GM12878 (cell line): ENCODE measurements around the gene CTNNBL1. TPM values are rescaled to one million over a fixed set of nuclear protein-coding genes. Genes with fewer than 3 reads are reported as not detected.
A peak's percentile ranks its signal among the peaks of the same experiment; 100 is the strongest.

Experiments
- ATAC-seq: fragments of 200-7000 bp; cut with Tn5 transposase; 3 replicates; pipeline ENCODE4 v1.9.1; 2020; ENCODE audit warnings: mild to moderate bottlenecking, moderate library complexity
- BruUV-seq: library from RNA; stranded (reverse); fragments of 400-500 nt; replicated peaks from 2 replicates; lab custom pipeline; 2021; lab: Mats Ljungman, UMichigan
- CTCF ChIA-PET: fragments of 300-600 bp; sonication (Branson Sonifier 250); formaldehyde crosslinking; extraction: SDS; loops from one replicate; lab custom pipeline; 2021; ENCODE audit warnings: inconsistent platforms; lab: Yijun Ruan, JAX
- POLR2A ChIA-PET: fragments of 350-600 bp; formaldehyde crosslinking; extraction: SDS; loops from one replicate; lab custom pipeline; 2021; ENCODE audit warnings: inconsistent platforms; lab: Charles Lee
- RAD21 ChIA-PET: fragments of 300-600 bp; sonication (Branson Sonifier 250); formaldehyde crosslinking; loops from one replicate; lab custom pipeline; 2023; ENCODE audit warnings: antibody characterized with exemption; ENCODE audit not compliant: unreplicated experiment; lab: Charles Lee
- SMC1A ChIA-PET: fragments of 300-600 bp; sonication (Branson Sonifier 250); formaldehyde crosslinking; loops from one replicate; lab custom pipeline; 2023; ENCODE audit not compliant: unreplicated experiment, uncharacterized antibody; lab: Charles Lee
- DNase-seq: peaks from one replicate; pipeline ENCODE4 v3.0.0-alpha.2; 2011; ENCODE audit warnings: low read depth, low spot score
- FAIRE-seq: peaks from 3 replicates; lab custom pipeline; 2011; peaks lifted over from hg19 to GRCh38; lab: Jason Lieb, UNC
- H2AFZ ChIP-seq: 2 replicates; pipeline ENCODE4 v1.6.0; 2011; ENCODE audit warnings: low read depth, low read length, control low read depth; ENCODE audit not compliant: control insufficient read depth
- H3K27ac ChIP-seq: 2 replicates; pipeline ENCODE4 v1.5.1; 2011; ENCODE audit warnings: control low read depth; ENCODE audit not compliant: control insufficient read depth, insufficient read depth
- H3K27me3 ChIP-seq, 2 experiments: replicated peaks in 1 of 2; 2 replicates each; pipeline versions ENCODE4 v1.6.0 to v1.6.1; 2011; ENCODE audit warnings: low read length in 1 of 2; ENCODE audit not compliant: control insufficient read depth in 2 of 2, insufficient read depth in 2 of 2
- H3K36me3 ChIP-seq, 2 experiments: 2 replicates each; pipeline ENCODE4 v1.5.1; 2011; ENCODE audit warnings: low read length in 1 of 2; ENCODE audit not compliant: control insufficient read depth in 2 of 2, insufficient read depth in 2 of 2
- H3K4me1 ChIP-seq: 2 replicates; pipeline ENCODE4 v1.6.1; 2011; ENCODE audit warnings: mild to moderate bottlenecking, low read length, moderate library complexity, mixed read lengths; ENCODE audit not compliant: control insufficient read depth, insufficient read depth
- H3K4me2 ChIP-seq: 2 replicates; pipeline ENCODE4 v1.6.0; 2011; ENCODE audit warnings: control low read depth; ENCODE audit not compliant: control insufficient read depth, insufficient read depth
- H3K4me3 ChIP-seq: fragments of 200-600 bp; sonication (generic); 2 replicates; pipeline ENCODE4 v1.5.1; 2016
- H3K79me2 ChIP-seq: 2 replicates; pipeline ENCODE4 v1.6.0; 2011; ENCODE audit warnings: low read length; ENCODE audit not compliant: control insufficient read depth, insufficient read depth
- H3K9ac ChIP-seq: 2 replicates; pipeline ENCODE4 v1.8.0; 2011; ENCODE audit warnings: low read length, control low read depth, mixed read lengths; ENCODE audit not compliant: control insufficient read depth, insufficient read depth
- H3K9me3 ChIP-seq: replicated peaks from 3 replicates; pipeline ENCODE4 v1.5.1; 2011; ENCODE audit warnings: mild to moderate bottlenecking, low read length; ENCODE audit not compliant: control insufficient read depth, insufficient read depth
- H4K20me1 ChIP-seq: 2 replicates; pipeline ENCODE4 v1.6.0; 2011; ENCODE audit not compliant: control insufficient read depth, insufficient read depth
- BCL11A ChIP-seq: IDR thresholded peaks from 2 replicates; pipeline ENCODE4 v1.6.1; 2011; ENCODE audit warnings: low read depth, low read length
- CBX3 ChIP-seq: fragments of 200-600 bp; sonication (generic); IDR thresholded peaks from 2 replicates; pipeline ENCODE4 v1.6.1; 2016; ENCODE audit warnings: low read depth, borderline replicate concordance
- EP300 ChIP-seq, 2 experiments: fragments of 150-350 bp in 1 of 2; IDR thresholded peaks; 2 replicates each; pipeline ENCODE4 v1.6.1; 2011 to 2012; ENCODE audit warnings: low read depth in 2 of 2, low read length in 2 of 2, borderline replicate concordance in 1 of 2, improper control_type of control experiment in 1 of 2, inconsistent platforms in 1 of 2; ENCODE audit not compliant: control insufficient read depth in 1 of 2
- JUND ChIP-seq: IDR thresholded peaks from 2 replicates; pipeline ENCODE4 v1.6.1; 2012; ENCODE audit warnings: low read depth, mild to moderate bottlenecking, low read length, improper control_type of control experiment, moderate library complexity
- NR2F1 ChIP-seq: fragments of 450-650 bp; conservative IDR thresholded peaks from 2 replicates; pipeline ENCODE4 v1.6.1; 2017; ENCODE audit warnings: mild to moderate bottlenecking
- PAX5 ChIP-seq: IDR thresholded peaks from 2 replicates; pipeline ENCODE4 v1.6.1; 2011; ENCODE audit warnings: low read depth, low read length, borderline replicate concordance
- POU2F2 ChIP-seq: IDR thresholded peaks from 3 replicates; pipeline ENCODE4 v1.6.1; 2011; ENCODE audit warnings: low read depth, mild to moderate bottlenecking, low read length, borderline replicate concordance
- RELA ChIP-seq: fragments of 450-650 bp; IDR thresholded peaks from 2 replicates; pipeline ENCODE4 v1.8.0; 2014; ENCODE audit warnings: borderline replicate concordance; ENCODE audit not compliant: partially characterized antibody
- RUNX3 ChIP-seq: IDR thresholded peaks from 2 replicates; pipeline ENCODE4 v1.6.1; 2012; ENCODE audit warnings: low read length, inconsistent platforms
- SP1 ChIP-seq: IDR thresholded peaks from one replicate; pipeline ENCODE4 v1.6.1; 2011; ENCODE audit warnings: low read depth, low read length
- TCF12 ChIP-seq: IDR thresholded peaks from 2 replicates; pipeline ENCODE4 v1.6.1; 2011; ENCODE audit warnings: low read depth, mild to moderate bottlenecking, low read length
- ZNF274 ChIP-seq: IDR thresholded peaks from one replicate; pipeline ENCODE4 v1.8.0; 2011; ENCODE audit not compliant: insufficient read length, insufficient read depth
- WGBS: methylation state at CpG from one replicate; pipeline ENCODE4 v1.1.6; 2016; ENCODE audit warnings: low lambda C conversion rate; ENCODE audit not compliant: insufficient replicate concordance, insufficient coverage; ENCODE audit errors: missing lambda C conversion rate; 5-methylcytosine and 5-hydroxymethylcytosine counted together
- in situ Hi-C: fragments of 300-500 bp; cut with MboI; formaldehyde crosslinking; loops from 9 replicates; pipeline ENCODE4 v1.14.3; 2018; ENCODE audit warnings: mixed read lengths
- intact Hi-C: fragments of 100-400 bp; cut with micrococcal nuclease; formaldehyde crosslinking; loops from one replicate; pipeline ENCODE4 v1.14.2; 2022; ENCODE audit not compliant: unreplicated experiment
- polyA plus RNA-seq, 11 experiments: library from polyadenylated mRNA; depleted of rRNA in 4 of 11; unstranded in 6 of 11; stranded (reverse) in 5 of 11; fragments of >200 nt; fragmentation: Nextera tagmentation in 4 of 11; fragmentation: Illumina TruSeq in 1 of 11; extraction: Ambion mirVana in 4 of 11; extraction: Trizol in 1 of 11; gene quantifications; 1 replicate in 1 of 11; 2 replicates in 10 of 11; pipeline versions ENCODE4 v1.2.1 to v1.2.3, GENCODE V29; 2011 to 2016; ENCODE audit warnings: inconsistent platforms in 2 of 11, missing spikeins in 2 of 11, low read depth in 1 of 11
- total RNA-seq, 4 experiments: library from RNA; depleted of rRNA in 3 of 4; stranded (reverse); fragments of >200 nt in 3 of 4; fragmentation: Illumina TruSeq in 1 of 4; extraction: Trizol in 1 of 4; gene quantifications; 2 replicates each; pipeline versions ENCODE4 v1.2.1 to v1.2.3, GENCODE V29; 2013 to 2021
- TF ChIP-seq, protein P1 (sequence below): IDR thresholded peaks from 2 replicates; pipeline ENCODE4 v1.6.1; 2012; ENCODE audit warnings: low read depth, low read length, improper control_type of control experiment
- TF ChIP-seq, protein P2 (sequence below): fragments of 450-650 bp; IDR thresholded peaks from 2 replicates; pipeline ENCODE4 v1.6.1; 2017; ENCODE audit warnings: antibody characterized with exemption, mild to moderate bottlenecking, moderate library complexity

CTNNBL1 gene
- total and polyA plus RNA-seq, 10 of the 15 experiments (the other 5 are each of a cell fraction or from before 2014, with no cell fraction given), result 43.1 to 102 (median 67.8) TPM

DNA sequence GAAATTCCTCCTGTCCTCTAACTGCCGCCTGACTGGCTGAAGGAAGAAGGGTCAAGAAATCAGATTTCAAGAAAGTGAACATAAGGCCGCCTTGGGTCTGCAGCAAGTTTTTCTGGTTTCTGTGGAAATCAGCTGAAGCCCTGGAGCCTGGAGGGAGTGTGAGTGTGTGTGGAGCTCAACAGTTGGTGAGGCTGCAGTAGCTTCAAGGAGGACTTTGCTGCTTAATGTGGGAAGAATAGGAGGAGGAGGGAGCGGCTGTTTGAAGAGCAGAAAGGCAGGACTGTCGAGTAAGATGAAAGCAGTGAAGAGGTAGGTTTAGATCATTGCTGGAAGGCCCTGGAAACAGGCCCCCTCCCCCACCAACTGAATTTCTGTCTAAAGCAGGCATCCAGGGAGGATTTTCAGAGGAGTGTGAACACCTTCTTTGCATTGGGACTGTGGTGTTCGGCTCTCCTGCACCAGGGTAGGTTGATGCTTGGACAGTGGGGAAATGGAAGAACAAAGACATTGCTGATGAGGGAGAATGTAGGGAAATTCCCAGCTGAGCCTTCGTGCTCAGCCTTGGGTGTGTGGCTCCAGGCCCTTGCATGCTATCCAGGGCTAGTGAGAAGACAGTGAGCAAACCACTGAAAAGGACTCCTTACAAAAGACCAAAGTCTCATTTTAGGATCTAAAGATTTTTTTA is 129.6 kb downstream of the CTNNBL1 start:
- intact Hi-C loops, result no loop called here
- 67% methylated on average over 6 of the region's 6 CpGs for WGBS
- no peaks in the 10 kb centered on the region for H3K27me3 ChIP-seq
- H4K20me1 ChIP-seq, result no peaks in the 10 kb centered on the region
- BruUV-seq, result no TSS peak
- in situ Hi-C loops, result no loop called here
- H3K9me3 ChIP-seq, result no peaks in the 10 kb centered on the region
- H3K36me3 ChIP-seq, result peaks cover 1 to 2% of the 10 kb centered on the region in 2 experiments; a peak in 3 of 4 replicates
- peak; percentile 22 for TF ChIP-seq SP1
- no peak for TF ChIP-seq ZNF274
- 0 out of 2 replicates have a peak, but pooled peaks have one; percentile 47 for TF ChIP-seq BCL11A
- TF ChIP-seq NR2F1, result no peak
- TF ChIP-seq CBX3, result no peak
- TF ChIP-seq, protein P1, sequence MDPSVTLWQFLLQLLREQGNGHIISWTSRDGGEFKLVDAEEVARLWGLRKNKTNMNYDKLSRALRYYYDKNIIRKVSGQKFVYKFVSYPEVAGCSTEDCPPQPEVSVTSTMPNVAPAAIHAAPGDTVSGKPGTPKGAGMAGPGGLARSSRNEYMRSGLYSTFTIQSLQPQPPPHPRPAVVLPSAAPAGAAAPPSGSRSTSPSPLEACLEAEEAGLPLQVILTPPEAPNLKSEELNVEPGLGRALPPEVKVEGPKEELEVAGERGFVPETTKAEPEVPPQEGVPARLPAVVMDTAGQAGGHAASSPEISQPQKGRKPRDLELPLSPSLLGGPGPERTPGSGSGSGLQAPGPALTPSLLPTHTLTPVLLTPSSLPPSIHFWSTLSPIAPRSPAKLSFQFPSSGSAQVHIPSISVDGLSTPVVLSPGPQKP, result no peak
- no peak for TF ChIP-seq JUND
- TF ChIP-seq, protein P2, sequence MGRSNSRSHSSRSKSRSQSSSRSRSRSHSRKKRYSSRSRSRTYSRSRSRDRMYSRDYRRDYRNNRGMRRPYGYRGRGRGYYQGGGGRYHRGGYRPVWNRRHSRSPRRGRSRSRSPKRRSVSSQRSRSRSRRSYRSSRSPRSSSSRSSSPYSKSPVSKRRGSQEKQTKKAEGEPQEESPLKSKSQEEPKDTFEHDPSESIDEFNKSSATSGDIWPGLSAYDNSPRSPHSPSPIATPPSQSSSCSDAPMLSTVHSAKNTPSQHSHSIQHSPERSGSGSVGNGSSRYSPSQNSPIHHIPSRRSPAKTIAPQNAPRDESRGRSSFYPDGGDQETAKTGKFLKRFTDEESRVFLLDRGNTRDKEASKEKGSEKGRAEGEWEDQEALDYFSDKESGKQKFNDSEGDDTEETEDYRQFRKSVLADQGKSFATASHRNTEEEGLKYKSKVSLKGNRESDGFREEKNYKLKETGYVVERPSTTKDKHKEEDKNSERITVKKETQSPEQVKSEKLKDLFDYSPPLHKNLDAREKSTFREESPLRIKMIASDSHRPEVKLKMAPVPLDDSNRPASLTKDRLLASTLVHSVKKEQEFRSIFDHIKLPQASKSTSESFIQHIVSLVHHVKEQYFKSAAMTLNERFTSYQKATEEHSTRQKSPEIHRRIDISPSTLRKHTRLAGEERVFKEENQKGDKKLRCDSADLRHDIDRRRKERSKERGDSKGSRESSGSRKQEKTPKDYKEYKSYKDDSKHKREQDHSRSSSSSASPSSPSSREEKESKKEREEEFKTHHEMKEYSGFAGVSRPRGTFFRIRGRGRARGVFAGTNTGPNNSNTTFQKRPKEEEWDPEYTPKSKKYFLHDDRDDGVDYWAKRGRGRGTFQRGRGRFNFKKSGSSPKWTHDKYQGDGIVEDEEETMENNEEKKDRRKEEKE, result no peak
- TF ChIP-seq RUNX3, result peak; percentile 33; the same call in 1 of the 2 replicates
- peak; percentile 61; the same call in 1 of the 2 replicates for TF ChIP-seq PAX5
- TF ChIP-seq EP300 (IDR thresholded peaks at IDR 0.05; ENCODE audit: borderline replicate concordance in 1 of 2, control insufficient read depth in 1 of 2, low read depth in 2 of 2, low read length in 2 of 2), result peak in 1 of 2 experiments; percentile 39; a peak in 1 of 4 replicates
- 0 out of 3 replicates have a peak, but pooled peaks have one; percentile 0 for TF ChIP-seq POU2F2
- peak; percentile 61; the same call in 1 of the 2 replicates for TF ChIP-seq TCF12
- peak; percentile 39 for TF ChIP-seq RELA
- no peak overlapping the region for H3K4me2 ChIP-seq
- peaks cover 9% of the 10 kb centered on the region for H3K4me1 ChIP-seq
- H3K79me2 ChIP-seq, result no peaks in the 10 kb centered on the region
- H3K4me3 ChIP-seq, result no peak overlapping the region
- 0 out of 2 replicates have a peak overlapping the region, but pooled peaks have one; percentile 9 for H2AFZ ChIP-seq
- SMC1A ChIA-PET, result interaction anchor here (0.6 to 1.4 kb wide), 3 partner anchors 11 to 126 kb away, joined by 3 read pairs; no protein-coding TSS in a partner anchor
- H3K9ac ChIP-seq, result no peak overlapping the region
- no peak for FAIRE-seq
- RAD21 ChIA-PET, result interaction anchor here (0.6 to 1.3 kb wide), 3 partner anchors 9 to 1250 kb away, joined by 3 to 4 read pairs (median 3); no protein-coding TSS in a partner anchor
- peak; percentile 73 for ATAC-seq
- CTCF ChIA-PET, result interaction anchor here (0.6 to 1.0 kb wide), 2 partner anchors 25 to 36 kb away, joined by 3 read pairs; no protein-coding TSS in a partner anchor
- H3K27ac ChIP-seq, result peak overlapping the region; percentile 62
- POLR2A ChIA-PET, result interaction anchor here (1.3 kb wide), 1 partner anchor 19 kb away, joined by 3 read pairs; no protein-coding TSS in a partner anchor
- no peak for DNase-seq
